ENCODE data around the gene GPM6B.

GRCh38 chrX:13827298-13828090 lies 10.6 kb upstream of the GPM6B start:
- TF ChIP-seq CTCF (IDR thresholded peaks at IDR 0.05) (no peak), POLR2A (IDR thresholded peaks at IDR 0.05) (no peak)

All from tibial nerve (tissue), 3 donors.